Progenitor cell of endocrine pancreas (in vitro differentiated cells): Measurements from ENCODE around the gene MRE11. TPM values are rescaled to one million over a fixed set of nuclear protein-coding genes. Genes with fewer than 3 reads are reported as not detected.

Source experiments
- DNase-seq: peaks from one replicate; pipeline ENCODE4 v3.0.0; 2021; ENCODE audit warnings: low spot score; ENCODE audit not compliant: unreplicated experiment
- H3K27ac Mint-ChIP-seq: 2 replicates; pipeline ENCODE4 v1.8.0; 2021; ENCODE audit warnings: mild to moderate bottlenecking, moderate library complexity, mixed read lengths
- H3K27me3 Mint-ChIP-seq: 2 replicates; pipeline ENCODE4 v1.8.0; 2021; ENCODE audit warnings: mixed read lengths
- H3K36me3 Mint-ChIP-seq: 2 replicates; pipeline ENCODE4 v1.8.0; 2022; ENCODE audit warnings: mixed read lengths; ENCODE audit not compliant: insufficient read depth
- H3K4me1 Mint-ChIP-seq: 2 replicates; pipeline ENCODE4 v1.8.0; 2021; ENCODE audit warnings: low read depth, mixed read lengths
- H3K4me3 Mint-ChIP-seq: 2 replicates; pipeline ENCODE4 v1.8.0; 2021; ENCODE audit warnings: low read depth, mild to moderate bottlenecking, moderate library complexity, mixed read lengths
- H3K9me3 Mint-ChIP-seq: 2 replicates; pipeline ENCODE4 v1.8.0; 2021; ENCODE audit warnings: low read depth, mixed read lengths
- total RNA-seq: library from RNA; stranded (reverse); gene quantifications from 2 replicates; pipeline ENCODE4 v1.2.1, GENCODE V29; 2021
- TF ChIP-seq, protein P1 (sequence below): fragments of 200-600 bp; sonication (generic); IDR thresholded peaks from one replicate; pipeline ENCODE4 v1.5.0; 2021; ENCODE audit warnings: antibody characterized with exemption, mild to moderate bottlenecking; ENCODE audit not compliant: unreplicated experiment

The MRE11 gene
- total RNA-seq, 1 donor from 2014 or later, result 35.1 TPM

DNA sequence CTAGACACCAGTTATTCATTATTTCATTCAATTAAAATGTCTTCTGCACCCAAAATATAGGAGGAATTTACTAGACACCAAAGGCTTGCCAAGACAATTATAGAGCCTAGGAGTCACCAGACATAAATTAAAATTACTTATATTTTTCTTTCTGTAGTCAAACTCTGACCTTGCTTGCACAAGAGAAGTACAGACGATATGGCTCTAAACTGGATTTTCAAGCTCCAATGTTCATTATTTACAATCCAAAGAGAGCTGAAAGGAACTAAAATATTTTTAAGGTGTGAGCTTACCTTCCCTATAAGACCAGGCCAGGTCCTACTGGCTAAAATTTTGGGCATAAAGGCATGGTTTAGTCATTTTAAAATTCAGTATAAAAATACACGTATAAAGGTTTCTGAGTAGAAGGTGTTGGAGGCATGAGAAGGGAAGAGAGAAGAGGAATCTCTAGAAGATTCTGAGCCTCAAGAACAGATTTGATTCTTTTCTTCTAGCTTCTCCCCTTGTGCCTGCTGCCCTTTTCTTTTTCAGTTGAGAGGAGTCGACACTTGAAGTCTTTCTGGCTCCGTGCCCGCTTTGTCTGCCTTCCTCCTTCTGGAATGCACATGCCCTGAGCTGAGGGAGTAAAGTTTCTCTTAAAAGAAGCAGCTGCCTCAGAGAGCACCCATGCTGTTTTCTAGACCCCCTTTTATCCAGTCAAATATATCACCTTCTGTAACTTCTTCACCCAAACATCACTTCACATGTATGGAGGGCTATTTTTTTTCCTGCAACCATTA, 32.1 kb upstream of the MRE11 start:
- no peak overlapping the region for H3K27ac Mint-ChIP-seq
- DNase-seq, result no peak
- no peaks in the 10 kb centered on the region for H3K9me3 Mint-ChIP-seq
- no peak overlapping the region for H3K4me3 Mint-ChIP-seq
- peaks cover 17% of the 10 kb centered on the region for H3K27me3 Mint-ChIP-seq
- TF ChIP-seq, protein P1, sequence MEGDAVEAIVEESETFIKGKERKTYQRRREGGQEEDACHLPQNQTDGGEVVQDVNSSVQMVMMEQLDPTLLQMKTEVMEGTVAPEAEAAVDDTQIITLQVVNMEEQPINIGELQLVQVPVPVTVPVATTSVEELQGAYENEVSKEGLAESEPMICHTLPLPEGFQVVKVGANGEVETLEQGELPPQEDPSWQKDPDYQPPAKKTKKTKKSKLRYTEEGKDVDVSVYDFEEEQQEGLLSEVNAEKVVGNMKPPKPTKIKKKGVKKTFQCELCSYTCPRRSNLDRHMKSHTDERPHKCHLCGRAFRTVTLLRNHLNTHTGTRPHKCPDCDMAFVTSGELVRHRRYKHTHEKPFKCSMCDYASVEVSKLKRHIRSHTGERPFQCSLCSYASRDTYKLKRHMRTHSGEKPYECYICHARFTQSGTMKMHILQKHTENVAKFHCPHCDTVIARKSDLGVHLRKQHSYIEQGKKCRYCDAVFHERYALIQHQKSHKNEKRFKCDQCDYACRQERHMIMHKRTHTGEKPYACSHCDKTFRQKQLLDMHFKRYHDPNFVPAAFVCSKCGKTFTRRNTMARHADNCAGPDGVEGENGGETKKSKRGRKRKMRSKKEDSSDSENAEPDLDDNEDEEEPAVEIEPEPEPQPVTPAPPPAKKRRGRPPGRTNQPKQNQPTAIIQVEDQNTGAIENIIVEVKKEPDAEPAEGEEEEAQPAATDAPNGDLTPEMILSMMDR, result no peak
- no peaks in the 10 kb centered on the region for H3K4me1 Mint-ChIP-seq
- no peaks in the 10 kb centered on the region for H3K36me3 Mint-ChIP-seq

DNA sequence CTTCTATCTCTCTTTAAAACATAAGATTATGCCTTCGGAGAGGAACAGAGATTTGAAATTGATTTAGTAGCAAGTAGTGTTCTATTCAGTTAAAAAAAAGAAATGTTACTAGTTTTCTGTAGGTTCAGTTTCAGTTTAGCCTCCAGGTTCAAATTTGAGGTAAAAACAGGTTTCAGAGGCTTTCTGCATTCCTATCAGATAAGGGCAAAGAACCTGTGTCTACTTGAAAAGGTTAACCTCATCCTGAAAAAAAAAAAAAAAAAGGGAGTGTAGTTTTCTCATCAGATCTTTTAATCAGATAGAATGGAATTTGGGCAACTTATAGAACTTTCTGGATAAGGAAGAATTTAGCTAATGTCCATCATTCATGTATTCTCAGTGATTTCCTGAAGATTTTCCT, 30.7 kb upstream of the MRE11 start:
- TF ChIP-seq, protein P1, result no peak
- Mint-ChIP-seq H3K27ac (no peak overlapping the region), H3K27me3 (peaks cover 17% of the 10 kb centered on the region), H3K36me3 (no peaks in the 10 kb centered on the region), H3K4me1 (no peaks in the 10 kb centered on the region), H3K9me3 (no peaks in the 10 kb centered on the region), H3K4me3 (no peak overlapping the region)
- DNase-seq, result no peak

DNA sequence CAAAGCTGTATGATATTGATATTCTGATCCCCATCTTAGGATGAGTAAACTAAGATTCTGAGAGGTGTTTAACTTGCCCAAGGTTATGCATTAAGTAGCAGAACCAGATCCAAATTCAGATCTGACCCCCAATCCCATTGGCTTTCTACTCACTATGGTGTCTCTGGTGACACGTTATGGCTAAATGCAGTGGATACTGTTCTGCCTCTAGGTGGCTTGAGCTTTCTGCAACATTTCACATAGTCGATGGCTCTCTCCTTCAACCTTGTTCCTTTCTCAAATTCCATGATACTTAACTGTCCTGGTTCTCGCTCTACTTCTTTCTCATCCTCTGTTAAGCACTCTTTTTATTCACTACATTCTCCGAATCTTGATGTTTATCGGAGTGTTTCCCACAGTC, 28.0 kb upstream of the MRE11 start:
- Mint-ChIP-seq H3K36me3 (no peaks in the 10 kb centered on the region), H3K9me3 (no peaks in the 10 kb centered on the region), H3K4me1 (no peaks in the 10 kb centered on the region), H3K4me3 (no peak overlapping the region), H3K27ac (no peak overlapping the region), H3K27me3 (peaks cover 3% of the 10 kb centered on the region)
- TF ChIP-seq, protein P1, result peak; percentile 40
- DNase-seq, result no peak

DNA sequence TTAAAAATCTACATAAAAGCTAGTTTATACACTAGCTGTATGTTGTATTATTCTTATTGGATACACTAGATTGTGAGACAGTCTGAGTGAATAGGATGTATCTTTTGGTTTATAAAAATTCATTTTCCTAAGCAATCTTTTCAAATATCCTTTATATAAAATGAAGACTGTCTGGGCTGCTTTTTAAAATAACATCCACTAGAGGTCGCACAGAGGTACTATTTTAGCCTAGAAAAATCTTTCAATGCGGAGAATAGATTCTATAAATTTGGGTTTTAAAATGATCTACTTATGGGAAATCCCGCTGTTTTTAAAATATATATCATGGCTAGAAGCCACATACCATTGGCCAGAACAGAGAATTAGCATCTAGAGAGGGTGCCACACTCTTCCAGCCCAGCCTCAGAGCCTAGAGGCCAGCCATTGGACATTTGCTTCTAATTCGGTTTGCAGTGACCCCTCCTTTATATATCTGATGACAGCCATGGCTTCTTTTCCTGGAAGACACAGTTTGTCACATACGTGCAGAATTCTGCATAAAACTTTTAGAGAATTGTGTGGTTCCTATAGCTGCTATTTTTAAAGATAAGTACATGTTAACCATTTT, 25.9 kb upstream of the MRE11 start:
- Mint-ChIP-seq H3K9me3 (no peaks in the 10 kb centered on the region), H3K4me3 (no peak overlapping the region), H3K27ac (no peak overlapping the region), H3K36me3 (no peaks in the 10 kb centered on the region), H3K4me1 (peaks cover 1% of the 10 kb centered on the region), H3K27me3 (peaks cover 14% of the 10 kb centered on the region)
- TF ChIP-seq, protein P1, result peak; percentile 84
- DNase-seq, result no peak

DNA sequence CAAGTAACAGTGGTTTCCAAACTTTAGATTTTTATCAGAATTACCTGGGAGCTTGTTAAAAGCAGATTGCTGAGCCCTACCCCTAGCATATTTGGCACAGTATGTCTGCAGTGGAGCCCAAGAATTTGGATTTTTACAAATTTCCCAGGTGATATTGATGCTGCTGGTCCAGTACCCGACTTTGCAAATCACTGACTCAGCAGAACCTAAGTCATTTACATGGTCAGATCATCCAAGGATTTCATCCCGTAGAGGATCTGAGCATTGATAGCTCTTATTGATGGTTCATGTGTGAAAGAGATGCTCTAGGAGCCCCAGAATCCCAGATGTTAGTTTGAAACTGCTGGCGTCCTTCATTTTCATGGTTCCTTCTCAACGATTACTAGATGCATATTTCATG, 24.7 kb upstream of the MRE11 start:
- Mint-ChIP-seq H3K4me1 (peaks cover 1% of the 10 kb centered on the region), H3K27ac (no peak overlapping the region), H3K4me3 (no peak overlapping the region), H3K36me3 (no peaks in the 10 kb centered on the region), H3K9me3 (no peaks in the 10 kb centered on the region), H3K27me3 (peaks cover 23% of the 10 kb centered on the region)
- TF ChIP-seq, protein P1, result no peak
- DNase-seq, result no peak
